CD4-positive, alpha-beta T cell treated with Interleukin-21 for 1 hour (primary cell): ENCODE results near the gene ZNRF2.

Source experiments
- DNase-seq: peaks from one replicate; pipeline ENCODE4 v3.0.0-alpha.2; 2020

The ZNRF2 gene

GRCh38 chr7:30412782-30413504, 128.5 kb downstream of the ZNRF2 start:
- peak; percentile 48 for DNase-seq

DNA sequence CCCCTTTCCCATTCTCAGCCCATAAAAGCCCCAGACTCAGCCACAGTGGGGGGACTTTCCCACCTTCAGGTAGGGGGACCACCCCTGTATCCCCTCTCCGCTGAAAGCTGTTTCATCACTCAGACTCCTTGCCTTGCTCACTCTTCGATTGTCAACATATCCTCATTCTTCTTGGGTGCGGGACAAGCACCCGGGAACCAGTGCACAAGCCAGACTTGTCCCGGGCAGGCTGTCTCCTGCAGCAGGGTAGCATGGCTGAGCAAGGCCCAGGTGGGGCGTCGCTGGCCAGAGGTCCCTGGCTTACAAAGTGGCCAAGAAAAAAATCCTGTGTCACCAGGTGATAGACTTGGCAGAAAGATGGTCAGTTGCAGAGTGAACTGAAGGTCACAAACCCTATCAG, 129.5 kb downstream of the ZNRF2 start:
- DNase-seq, result no peak
